ENCODE data around the gene SPACA9. TPM values are rescaled to one million over a fixed set of nuclear protein-coding genes. Genes with fewer than 3 reads are reported as not detected.

The SPACA9 gene
- total RNA-seq, 1 donor from 2014 or later, result 3.9 TPM

DNA sequence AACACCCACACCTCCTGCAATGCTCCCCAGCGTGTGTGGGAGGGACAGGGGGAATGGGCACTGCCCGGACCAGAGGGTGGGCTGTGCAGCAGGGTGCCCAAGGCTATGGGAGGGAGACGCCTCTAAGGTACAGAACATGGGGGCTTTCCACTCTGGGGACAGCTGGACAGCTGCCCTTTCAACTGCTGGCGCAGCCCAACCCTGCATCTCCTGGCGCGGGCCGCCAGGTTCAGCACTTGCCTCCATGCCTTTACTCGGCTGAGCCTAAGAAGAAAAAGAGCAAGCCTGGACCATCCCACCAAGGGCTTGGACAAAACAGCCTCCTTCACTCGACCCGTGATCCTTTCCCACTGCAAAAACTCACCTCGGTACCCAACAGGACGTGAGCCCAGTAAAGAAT is 15.6 kb upstream of the SPACA9 start:
- H3K9me3 ChIP-seq (ENCODE audit: insufficient read depth, low read depth, low read length), result no peaks in the 10 kb centered on the region
- no peak overlapping the region for H2AFZ ChIP-seq (ENCODE audit: low read depth, low read length)
- H3K79me2 ChIP-seq (ENCODE audit: insufficient read depth, low read length), result no peaks in the 10 kb centered on the region
- H3K36me3 ChIP-seq (ENCODE audit: insufficient read depth, low read length), result no peaks in the 10 kb centered on the region
- FAIRE-seq (no peak), DNase-seq (ENCODE audit: low read depth) (no peak)
- H3K27me3 Mint-ChIP-seq (ENCODE audit: low read depth, unreplicated experiment), result peaks cover 48% of the 10 kb centered on the region
- no peak overlapping the region for H3K27ac Mint-ChIP-seq (ENCODE audit: unreplicated experiment)
- no peak overlapping the region for H3K4me3 ChIP-seq (ENCODE audit: insufficient read depth, low read depth, low read length)
- no peak overlapping the region for H3K9ac ChIP-seq (ENCODE audit: low read length)
- H3K4me3 Mint-ChIP-seq (ENCODE audit: unreplicated experiment), result no peak overlapping the region
- H3K4me2 ChIP-seq (ENCODE audit: low read length), result no peak overlapping the region
- peaks cover 1% of the 10 kb centered on the region for H3K36me3 Mint-ChIP-seq (ENCODE audit: low read depth, unreplicated experiment)
- peaks cover 14% of the 10 kb centered on the region for H3K27me3 ChIP-seq (ENCODE audit: insufficient read depth, low read length)
- TF ChIP-seq, protein P1, sequence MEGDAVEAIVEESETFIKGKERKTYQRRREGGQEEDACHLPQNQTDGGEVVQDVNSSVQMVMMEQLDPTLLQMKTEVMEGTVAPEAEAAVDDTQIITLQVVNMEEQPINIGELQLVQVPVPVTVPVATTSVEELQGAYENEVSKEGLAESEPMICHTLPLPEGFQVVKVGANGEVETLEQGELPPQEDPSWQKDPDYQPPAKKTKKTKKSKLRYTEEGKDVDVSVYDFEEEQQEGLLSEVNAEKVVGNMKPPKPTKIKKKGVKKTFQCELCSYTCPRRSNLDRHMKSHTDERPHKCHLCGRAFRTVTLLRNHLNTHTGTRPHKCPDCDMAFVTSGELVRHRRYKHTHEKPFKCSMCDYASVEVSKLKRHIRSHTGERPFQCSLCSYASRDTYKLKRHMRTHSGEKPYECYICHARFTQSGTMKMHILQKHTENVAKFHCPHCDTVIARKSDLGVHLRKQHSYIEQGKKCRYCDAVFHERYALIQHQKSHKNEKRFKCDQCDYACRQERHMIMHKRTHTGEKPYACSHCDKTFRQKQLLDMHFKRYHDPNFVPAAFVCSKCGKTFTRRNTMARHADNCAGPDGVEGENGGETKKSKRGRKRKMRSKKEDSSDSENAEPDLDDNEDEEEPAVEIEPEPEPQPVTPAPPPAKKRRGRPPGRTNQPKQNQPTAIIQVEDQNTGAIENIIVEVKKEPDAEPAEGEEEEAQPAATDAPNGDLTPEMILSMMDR (IDR thresholded peaks at IDR 0.05; ENCODE audit: insufficient read depth, low read depth, low read length), result no peak
- TF ChIP-seq EZH2 (IDR thresholded peaks at IDR 0.05; ENCODE audit: insufficient read depth, low read length), result no peak
- H3K27ac ChIP-seq (ENCODE audit: low read depth, low read length), result no peak overlapping the region
- no peaks in the 10 kb centered on the region for H3K4me1 ChIP-seq (ENCODE audit: insufficient read depth, low read length)
- no peaks in the 10 kb centered on the region for H3K9me3 Mint-ChIP-seq (ENCODE audit: unreplicated experiment)
- H3K4me1 Mint-ChIP-seq (ENCODE audit: low read depth, unreplicated experiment), result no peaks in the 10 kb centered on the region
- H4K20me1 ChIP-seq (ENCODE audit: insufficient read depth, low read length), result no peaks in the 10 kb centered on the region

DNA sequence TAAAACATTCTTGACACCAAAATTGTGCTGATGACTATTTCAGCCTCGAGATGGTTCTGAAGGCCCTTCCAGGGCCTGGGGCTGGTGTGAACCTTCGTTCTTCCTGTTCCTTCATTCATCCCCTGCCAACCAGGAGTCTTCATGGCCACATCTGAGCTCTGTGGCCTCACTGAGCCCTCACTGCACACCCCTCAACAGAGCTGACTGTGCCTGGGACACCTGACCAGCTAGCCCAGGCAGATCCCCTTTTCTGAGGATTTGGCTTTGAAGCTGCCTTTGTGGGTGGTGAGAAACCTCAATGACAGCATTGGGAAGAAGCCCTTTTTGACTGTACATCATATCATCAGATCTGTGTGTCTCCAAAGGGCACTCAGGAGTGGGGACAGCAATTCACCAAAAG is 14.4 kb upstream of the SPACA9 start:
- no peaks in the 10 kb centered on the region for H3K36me3 Mint-ChIP-seq (ENCODE audit: low read depth, unreplicated experiment)
- FAIRE-seq (no peak), DNase-seq (ENCODE audit: low read depth) (no peak)
- H3K27me3 Mint-ChIP-seq (ENCODE audit: low read depth, unreplicated experiment), result peaks cover 45% of the 10 kb centered on the region
- H3K27ac Mint-ChIP-seq (ENCODE audit: unreplicated experiment), result no peak overlapping the region
- Histone ChIP-seq H4K20me1 (ENCODE audit: insufficient read depth, low read length) (no peaks in the 10 kb centered on the region), H3K9me3 (ENCODE audit: insufficient read depth, low read depth, low read length) (no peaks in the 10 kb centered on the region), H3K27ac (ENCODE audit: low read depth, low read length) (no peak overlapping the region), H3K4me1 (ENCODE audit: insufficient read depth, low read length) (no peaks in the 10 kb centered on the region), H3K36me3 (ENCODE audit: insufficient read depth, low read length) (no peaks in the 10 kb centered on the region), H3K4me3 (ENCODE audit: insufficient read depth, low read depth, low read length) (no peak overlapping the region), H2AFZ (ENCODE audit: low read depth, low read length) (no peak overlapping the region), H3K79me2 (ENCODE audit: insufficient read depth, low read length) (no peaks in the 10 kb centered on the region), H3K4me2 (ENCODE audit: low read length) (no peak overlapping the region), H3K9ac (ENCODE audit: low read length) (no peak overlapping the region), H3K27me3 (ENCODE audit: insufficient read depth, low read length) (peaks cover 11% of the 10 kb centered on the region)
- TF ChIP-seq, protein P1 (IDR thresholded peaks at IDR 0.05; ENCODE audit: insufficient read depth, low read depth, low read length), result no peak
- no peak for TF ChIP-seq EZH2 (IDR thresholded peaks at IDR 0.05; ENCODE audit: insufficient read depth, low read length)
- H3K4me3 Mint-ChIP-seq (ENCODE audit: unreplicated experiment), result no peak overlapping the region
- H3K9me3 Mint-ChIP-seq (ENCODE audit: unreplicated experiment), result no peaks in the 10 kb centered on the region
- no peaks in the 10 kb centered on the region for H3K4me1 Mint-ChIP-seq (ENCODE audit: low read depth, unreplicated experiment)

DNA sequence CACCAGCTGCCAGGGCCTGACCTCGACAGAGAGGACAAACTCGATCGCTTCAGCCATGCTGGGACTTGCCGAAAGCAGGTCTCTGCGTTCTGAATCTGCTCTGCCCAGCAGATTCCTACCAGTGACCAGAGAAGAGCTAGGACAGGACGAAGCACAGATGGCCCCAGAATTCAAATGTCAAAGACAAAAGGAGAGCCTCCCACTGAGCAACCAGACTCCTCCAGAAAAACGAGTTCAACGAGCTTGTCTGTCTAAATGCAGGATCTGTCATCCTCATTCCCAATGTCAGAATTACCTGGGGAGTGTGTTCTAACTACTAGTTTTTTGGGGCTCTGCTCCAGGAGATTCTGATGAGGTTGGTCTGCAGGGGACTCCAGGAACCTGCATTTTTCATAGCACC is 14.0 kb upstream of the SPACA9 start:
- Histone ChIP-seq H3K9me3 (ENCODE audit: insufficient read depth, low read depth, low read length) (no peaks in the 10 kb centered on the region), H2AFZ (ENCODE audit: low read depth, low read length) (no peak overlapping the region), H3K79me2 (ENCODE audit: insufficient read depth, low read length) (no peaks in the 10 kb centered on the region), H3K4me1 (ENCODE audit: insufficient read depth, low read length) (no peaks in the 10 kb centered on the region), H3K27me3 (ENCODE audit: insufficient read depth, low read length) (peaks cover 11% of the 10 kb centered on the region), H3K9ac (ENCODE audit: low read length) (no peak overlapping the region), H3K36me3 (ENCODE audit: insufficient read depth, low read length) (no peaks in the 10 kb centered on the region), H4K20me1 (ENCODE audit: insufficient read depth, low read length) (no peaks in the 10 kb centered on the region), H3K4me3 (ENCODE audit: insufficient read depth, low read depth, low read length) (no peak overlapping the region), H3K4me2 (ENCODE audit: low read length) (no peak overlapping the region), H3K27ac (ENCODE audit: low read depth, low read length) (no peak overlapping the region)
- Mint-ChIP-seq H3K36me3 (ENCODE audit: low read depth, unreplicated experiment) (no peaks in the 10 kb centered on the region), H3K4me1 (ENCODE audit: low read depth, unreplicated experiment) (no peaks in the 10 kb centered on the region), H3K27ac (ENCODE audit: unreplicated experiment) (no peak overlapping the region), H3K4me3 (ENCODE audit: unreplicated experiment) (no peak overlapping the region), H3K27me3 (ENCODE audit: low read depth, unreplicated experiment) (peaks cover 42% of the 10 kb centered on the region), H3K9me3 (ENCODE audit: unreplicated experiment) (no peaks in the 10 kb centered on the region)
- FAIRE-seq (no peak), DNase-seq (ENCODE audit: low read depth) (no peak)
- TF ChIP-seq, protein P1 (IDR thresholded peaks at IDR 0.05; ENCODE audit: insufficient read depth, low read depth, low read length), result no peak
- TF ChIP-seq EZH2 (IDR thresholded peaks at IDR 0.05; ENCODE audit: insufficient read depth, low read length), result no peak
